ENCODE data around the gene AP2A2.

DNA sequence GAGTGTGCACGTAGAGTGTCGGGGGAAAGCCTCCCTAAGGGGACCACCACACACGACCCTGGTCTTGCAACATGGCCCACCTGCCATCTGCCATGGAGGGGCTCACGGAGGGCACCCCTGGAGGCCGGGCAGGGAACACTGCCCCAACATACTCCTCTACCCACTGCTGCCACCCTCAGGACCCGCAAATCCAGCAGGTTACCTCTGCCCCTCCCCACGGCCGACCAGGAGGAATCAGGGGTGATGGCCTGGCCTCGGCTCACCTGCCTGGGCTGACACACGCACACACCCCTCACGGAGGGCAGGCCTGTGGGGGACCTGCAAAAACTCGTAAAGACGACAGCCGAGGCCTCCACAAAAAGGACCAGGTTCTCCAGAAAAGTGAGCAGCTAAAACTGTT, 45.2 kb upstream of the AP2A2 start:
- no peak for TF ChIP-seq EZH2 (IDR thresholded peaks at IDR 0.05)
- no peak for TF ChIP-seq POLR2AphosphoS5 (IDR thresholded peaks at IDR 0.05; ENCODE audit: borderline replicate concordance, low read depth, low read length)
- no peak for TF ChIP-seq FOXP2 (optimal IDR thresholded peaks at IDR 0.05; ENCODE audit: control extremely low read depth, extremely low read length, insufficient read depth)

Data from SK-N-MC (cell line).